Nephron progenitor cell (in vitro differentiated cells): Measurements from ENCODE around the gene PIP5KL1.

ENCODE experiments used
- DNase-seq: peaks from one replicate; pipeline ENCODE4 v3.0.0; 2021
- H3K27ac Mint-ChIP-seq: 2 replicates; pipeline ENCODE4 v1.8.0; 2021; ENCODE audit warnings: mild to moderate bottlenecking, moderate library complexity, mixed read lengths
- H3K27me3 Mint-ChIP-seq: 2 replicates; pipeline ENCODE4 v1.8.0; 2021; ENCODE audit warnings: mild to moderate bottlenecking, low read depth, mixed read lengths; ENCODE audit not compliant: poor library complexity
- H3K36me3 Mint-ChIP-seq: 2 replicates; pipeline ENCODE4 v1.8.0; 2021; ENCODE audit warnings: low read depth, mixed read lengths
- H3K4me1 Mint-ChIP-seq: 2 replicates; pipeline ENCODE4 v1.8.0; 2021; ENCODE audit warnings: mixed read lengths
- H3K4me3 Mint-ChIP-seq: 2 replicates; pipeline ENCODE4 v1.8.0; 2021; ENCODE audit warnings: mild to moderate bottlenecking, moderate library complexity, mixed read lengths
- H3K9me3 Mint-ChIP-seq: 2 replicates; pipeline ENCODE4 v1.8.0; 2021; ENCODE audit warnings: mild to moderate bottlenecking, moderate library complexity, mixed read lengths
- CTCF ChIP-seq: fragments of 200-600 bp; sonication (generic); IDR thresholded peaks from 2 replicates; pipeline ENCODE4 v1.5.0; 2021; ENCODE audit warnings: antibody characterized with exemption

Gene PIP5KL1

GRCh38 chr9:127942216-127943010, 11.8 kb upstream of the PIP5KL1 start:
- Mint-ChIP-seq H3K27ac (no peak overlapping the region), H3K27me3 (peaks cover 4% of the 10 kb centered on the region), H3K9me3 (no peaks in the 10 kb centered on the region), H3K4me3 (no peak overlapping the region), H3K4me1 (peaks cover 36% of the 10 kb centered on the region), H3K36me3 (peaks cover 10% of the 10 kb centered on the region)
- peak; percentile 73 for DNase-seq
- peak; percentile 86 for TF ChIP-seq CTCF

GRCh38 chr9:127941961-127942215, 11.3 kb upstream of the PIP5KL1 start:
- Mint-ChIP-seq H3K27me3 (no peaks in the 10 kb centered on the region), H3K36me3 (peaks cover 10% of the 10 kb centered on the region), H3K9me3 (no peaks in the 10 kb centered on the region), H3K4me1 (peaks cover 36% of the 10 kb centered on the region), H3K27ac (no peak overlapping the region), H3K4me3 (no peak overlapping the region)
- no peak for DNase-seq
- no peak for TF ChIP-seq CTCF

GRCh38 chr9:127941062-127941960, 10.7 kb upstream of the PIP5KL1 start:
- H3K27me3 Mint-ChIP-seq, result no peaks in the 10 kb centered on the region
- H3K9me3 Mint-ChIP-seq, result no peaks in the 10 kb centered on the region
- H3K4me3 Mint-ChIP-seq, result no peak overlapping the region
- peaks cover 39% of the 10 kb centered on the region for H3K4me1 Mint-ChIP-seq
- no peak for DNase-seq
- TF ChIP-seq CTCF, result no peak
- H3K27ac Mint-ChIP-seq, result no peak overlapping the region
- H3K36me3 Mint-ChIP-seq, result peaks cover 10% of the 10 kb centered on the region

- peaks cover 46% of the 10 kb centered on the region for H3K4me1 Mint-ChIP-seq
- TF ChIP-seq CTCF, result no peak
- H3K36me3 Mint-ChIP-seq, result peaks cover 10% of the 10 kb centered on the region
- H3K4me3 Mint-ChIP-seq, result no peak overlapping the region
- no peak overlapping the region for H3K27ac Mint-ChIP-seq
- no peaks in the 10 kb centered on the region for H3K9me3 Mint-ChIP-seq
- H3K27me3 Mint-ChIP-seq, result no peaks in the 10 kb centered on the region
- DNase-seq, result no peak
Measured at GRCh38 chr9:127940593-127940992, 10.0 kb upstream of the PIP5KL1 start.

- H3K36me3 Mint-ChIP-seq, result peaks cover 10% of the 10 kb centered on the region
- DNase-seq, result no peak
- H3K4me3 Mint-ChIP-seq, result peak overlapping the region; percentile 67
- TF ChIP-seq CTCF, result no peak
- H3K27ac Mint-ChIP-seq, result peak overlapping the region; percentile 57
- H3K27me3 Mint-ChIP-seq, result no peaks in the 10 kb centered on the region
- H3K9me3 Mint-ChIP-seq, result no peaks in the 10 kb centered on the region
- peaks cover 48% of the 10 kb centered on the region for H3K4me1 Mint-ChIP-seq
Measured at GRCh38 chr9:127938298-127938690, 7.7 kb upstream of the PIP5KL1 start.
